ENCODE results near the gene TMEM86B.

Gene TMEM86B

GRCh38 chr19:55246462-55247451 is 18.2 kb upstream of the TMEM86B start:
- peaks cover 15% of the 10 kb centered on the region for H3K36me3 Mint-ChIP-seq (ENCODE audit: low read depth)
- H3K4me3 Mint-ChIP-seq, result no peak overlapping the region
- H3K9me3 Mint-ChIP-seq, result no peaks in the 10 kb centered on the region
- no peak for DNase-seq
- H3K4me1 Mint-ChIP-seq, result peaks cover 33% of the 10 kb centered on the region
- H3K27me3 Mint-ChIP-seq (ENCODE audit: low read depth, poor library complexity), result no peaks in the 10 kb centered on the region
- TF ChIP-seq CTCF (IDR thresholded peaks at IDR 0.05), result no peak
- H3K27ac Mint-ChIP-seq, result no peak overlapping the region

GRCh38 chr19:55245236-55245904 is 16.8 kb upstream of the TMEM86B start:
- Mint-ChIP-seq H3K4me1 (peaks cover 19% of the 10 kb centered on the region), H3K9me3 (no peaks in the 10 kb centered on the region), H3K27ac (no peak overlapping the region), H3K4me3 (no peak overlapping the region), H3K27me3 (ENCODE audit: low read depth, poor library complexity) (no peaks in the 10 kb centered on the region), H3K36me3 (ENCODE audit: low read depth) (peaks cover 20% of the 10 kb centered on the region)
- TF ChIP-seq CTCF (IDR thresholded peaks at IDR 0.05), result no peak
- DNase-seq, result no peak

- Mint-ChIP-seq H3K27ac (no peak overlapping the region), H3K27me3 (ENCODE audit: low read depth, poor library complexity) (no peaks in the 10 kb centered on the region), H3K9me3 (no peaks in the 10 kb centered on the region), H3K4me3 (no peak overlapping the region), H3K36me3 (ENCODE audit: low read depth) (peaks cover 22% of the 10 kb centered on the region), H3K4me1 (peaks cover 14% of the 10 kb centered on the region)
- no peak for TF ChIP-seq CTCF (IDR thresholded peaks at IDR 0.05)
- DNase-seq, result no peak
Measured at GRCh38 chr19:55244004-55244680, 15.6 kb upstream of the TMEM86B start.

- H3K27ac Mint-ChIP-seq, result no peak overlapping the region
- no peaks in the 10 kb centered on the region for H3K9me3 Mint-ChIP-seq
- H3K4me1 Mint-ChIP-seq, result no peaks in the 10 kb centered on the region
- peaks cover 25% of the 10 kb centered on the region for H3K36me3 Mint-ChIP-seq (ENCODE audit: low read depth)
- no peak for TF ChIP-seq CTCF (IDR thresholded peaks at IDR 0.05)
- no peak for DNase-seq
- H3K4me3 Mint-ChIP-seq, result no peak overlapping the region
- no peaks in the 10 kb centered on the region for H3K27me3 Mint-ChIP-seq (ENCODE audit: low read depth, poor library complexity)
Measured at GRCh38 chr19:55242517-55242916, 14.0 kb upstream of the TMEM86B start.

- H3K36me3 Mint-ChIP-seq (ENCODE audit: low read depth), result peaks cover 30% of the 10 kb centered on the region
- H3K9me3 Mint-ChIP-seq, result no peaks in the 10 kb centered on the region
- no peak overlapping the region for H3K27ac Mint-ChIP-seq
- no peak for TF ChIP-seq CTCF (IDR thresholded peaks at IDR 0.05)
- H3K4me3 Mint-ChIP-seq, result no peak overlapping the region
- no peaks in the 10 kb centered on the region for H3K27me3 Mint-ChIP-seq (ENCODE audit: low read depth, poor library complexity)
- H3K4me1 Mint-ChIP-seq, result no peaks in the 10 kb centered on the region
- no peak for DNase-seq
Measured at GRCh38 chr19:55241935-55242464, 13.4 kb upstream of the TMEM86B start.
